Adipose tissue (tissue), 3 donors: ENCODE measurements around the gene NF1. TPM values are rescaled to one million over a fixed set of nuclear protein-coding genes. Genes with fewer than 3 reads are reported as not detected.
"Not testable (repeated sequence)": the region's sequence is repeated elsewhere in the genome, so short reads cannot be mapped to it uniquely, and the experiment has no call there.

Experiments
- H3K27ac ChIP-seq: one replicate; pipeline ENCODE4 v1.5.1; 2013; ENCODE audit warnings: low read depth, low read length
- WGBS, 3 donors: extraction: QIAGEN DNeasy Blood & Tissue Kit; methylation state at CpG; one replicate each; pipeline ENCODE4 v1.1.7; 2013; 5-methylcytosine and 5-hydroxymethylcytosine counted together
- polyA plus RNA-seq, 3 donors: library from polyadenylated mRNA; stranded (reverse); fragments of 200-250 nt; gene quantifications; one replicate each; pipeline ENCODE4 v1.2.3, GENCODE V29; 2013
- donor health status: healthy with polysubstance abuse.
- donor health status: Bipolar disorder and iron deficiency.
- donor health status: healthy.

The NF1 gene
- polyA plus RNA-seq, 3 donors: 5.6 to 9.1 (median 7.9) TPM

GRCh38 chr17:31272236-31272635 is 177.5 kb downstream of the NF1 start:
- no peak overlapping the region for H3K27ac ChIP-seq
- WGBS, 3 donors: 93 to 100% (median 100%) methylated on average over 1 of the region's 1 CpG

- no peak overlapping the region for H3K27ac ChIP-seq
These were observed 178.0 kb downstream of the NF1 start for GRCh38 chr17:31272803-31273202.

- no peak overlapping the region for H3K27ac ChIP-seq
- WGBS, 3 donors: 77 to 83% (median 79%) methylated on average over 1 of the region's 1 CpG
These were observed 178.7 kb downstream of the NF1 start for GRCh38 chr17:31273516-31273915.

DNA sequence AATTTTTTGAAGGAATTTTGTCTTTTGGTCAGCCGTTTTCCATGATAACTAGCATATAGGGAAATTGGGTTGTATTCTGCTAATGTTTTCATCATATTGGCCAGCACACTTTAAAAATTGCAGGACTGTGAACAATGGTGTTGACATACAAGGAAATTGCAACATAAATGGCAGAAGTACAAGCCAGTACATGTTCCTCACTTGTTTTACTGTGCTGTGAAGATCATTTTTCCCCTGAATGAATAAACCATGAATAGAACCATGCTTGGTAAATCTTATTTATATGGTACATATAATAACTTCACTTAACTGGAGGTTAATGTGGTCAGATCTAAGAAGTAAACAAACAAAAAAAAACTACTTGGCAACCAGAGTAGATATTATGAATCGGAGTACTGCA is 179.5 kb downstream of the NF1 start:
- WGBS, 3 donors: 41 to 81% (median 44%) methylated on average over 2 of the region's 2 CpGs
- no peak overlapping the region for H3K27ac ChIP-seq

GRCh38 chr17:31275116-31275515 is 180.3 kb downstream of the NF1 start:
- 65 to 97% (median 89%) methylated on average over 1 of the region's 1 CpG for WGBS, 3 donors
- no peak overlapping the region for H3K27ac ChIP-seq

- no peak overlapping the region for H3K27ac ChIP-seq
- WGBS, 3 donors: 87 to 100% (median 93%) methylated on average over 2 of the region's 2 CpGs
These were observed 184.6 kb downstream of the NF1 start for GRCh38 chr17:31279401-31279800.

DNA sequence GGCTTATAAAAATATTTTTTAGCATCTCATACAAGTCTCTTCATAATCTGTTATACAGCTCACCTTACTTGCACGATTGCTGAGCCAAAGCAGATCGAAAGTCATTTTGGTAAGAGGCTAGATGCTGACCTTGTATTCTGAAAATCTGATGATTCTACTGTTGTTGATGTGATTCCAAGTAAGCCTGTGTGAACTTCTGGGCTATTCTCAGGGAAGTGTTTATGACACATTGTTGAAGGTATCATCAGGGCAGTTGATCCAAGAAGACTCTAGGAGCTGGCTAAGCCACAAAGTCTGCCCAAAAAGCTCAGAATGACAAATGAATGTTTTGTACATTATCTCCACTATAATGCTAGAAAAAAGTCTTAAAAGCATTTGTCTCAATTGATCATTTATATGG is 186.3 kb downstream of the NF1 start:
- no peak overlapping the region for H3K27ac ChIP-seq
- WGBS, 3 donors: 98% methylated on average over 2 of the region's 2 CpGs

- H3K27ac ChIP-seq: no peak overlapping the region
These were observed 189.1 kb downstream of the NF1 start for GRCh38 chr17:31283841-31284240.

DNA sequence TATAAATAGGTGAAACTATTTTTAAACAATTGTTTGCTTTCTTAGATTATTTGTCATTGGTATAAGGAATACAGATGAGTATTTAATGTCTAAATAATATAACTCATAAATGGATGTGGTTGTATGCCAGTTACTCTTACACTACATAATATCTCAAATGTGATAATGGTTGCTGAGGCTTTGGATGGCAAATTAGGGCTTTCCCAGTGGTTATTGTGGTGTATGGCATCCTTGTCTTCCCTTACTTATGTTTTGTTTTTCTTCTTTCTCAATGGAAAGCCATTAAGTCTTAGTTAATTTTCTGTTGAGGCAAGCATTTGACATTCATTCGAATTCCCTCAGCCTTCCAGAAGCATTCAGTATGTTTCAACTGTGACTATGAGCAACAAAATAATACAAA is 191.8 kb downstream of the NF1 start:
- 93 to 97% (median 94%) methylated on average over 1 of the region's 1 CpG for WGBS, 3 donors
- no peak overlapping the region for H3K27ac ChIP-seq

DNA sequence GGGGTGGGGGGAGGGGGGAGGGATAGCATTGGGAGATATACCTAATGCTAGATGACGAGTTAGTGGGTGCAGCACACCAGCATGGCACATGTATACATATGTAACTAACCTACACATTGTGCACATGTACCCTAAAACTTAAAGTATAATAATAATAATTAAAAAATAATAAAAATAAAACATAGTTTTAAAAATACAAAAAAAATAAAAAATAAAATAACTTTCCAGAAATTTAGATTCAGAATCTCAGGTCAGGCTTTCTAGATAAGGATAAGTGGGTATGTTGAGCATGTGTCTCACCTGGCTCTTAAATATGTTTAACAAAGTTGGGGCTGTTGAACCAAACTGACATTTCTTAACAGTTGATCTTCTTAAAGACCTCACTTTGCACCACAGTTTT is 193.2 kb downstream of the NF1 start:
- not testable (repeated sequence) for H3K27ac ChIP-seq
- WGBS, 3 donors: 83 to 100% methylated on average over 1 of the region's 1 CpG; no CpG with 5 or more reads in 1 of the 3 donors

- 65 to 77% (median 71%) methylated on average over 3 of the region's 3 CpGs for WGBS, 3 donors
- H3K27ac ChIP-seq: no peak overlapping the region
These were observed 195.0 kb downstream of the NF1 start for GRCh38 chr17:31289790-31290189.

GRCh38 chr17:31291820-31292219 is 197.0 kb downstream of the NF1 start:
- no peak overlapping the region for H3K27ac ChIP-seq

DNA sequence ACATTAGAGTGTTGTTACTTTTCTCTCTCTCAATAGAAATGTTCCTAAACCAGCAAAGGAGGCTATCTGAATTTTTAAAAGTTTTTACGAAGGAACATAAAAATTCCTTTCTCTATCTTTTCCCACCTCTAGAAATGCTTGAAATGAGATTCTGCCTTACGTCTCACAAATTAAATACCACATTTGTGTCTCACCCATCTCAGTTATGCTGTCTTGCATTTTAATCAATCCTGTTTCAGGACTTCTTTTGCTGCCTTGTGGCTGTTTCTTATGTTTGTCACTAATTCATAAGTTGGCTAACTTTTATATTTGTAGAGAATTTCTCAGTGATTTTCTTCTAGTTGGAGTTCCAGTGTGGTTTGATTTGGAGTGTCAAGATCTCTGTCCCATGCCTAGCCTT is 198.8 kb downstream of the NF1 start:
- no peak overlapping the region for H3K27ac ChIP-seq
- WGBS, 3 donors: 93 to 97% (median 95%) methylated on average over 2 of the region's 2 CpGs

DNA sequence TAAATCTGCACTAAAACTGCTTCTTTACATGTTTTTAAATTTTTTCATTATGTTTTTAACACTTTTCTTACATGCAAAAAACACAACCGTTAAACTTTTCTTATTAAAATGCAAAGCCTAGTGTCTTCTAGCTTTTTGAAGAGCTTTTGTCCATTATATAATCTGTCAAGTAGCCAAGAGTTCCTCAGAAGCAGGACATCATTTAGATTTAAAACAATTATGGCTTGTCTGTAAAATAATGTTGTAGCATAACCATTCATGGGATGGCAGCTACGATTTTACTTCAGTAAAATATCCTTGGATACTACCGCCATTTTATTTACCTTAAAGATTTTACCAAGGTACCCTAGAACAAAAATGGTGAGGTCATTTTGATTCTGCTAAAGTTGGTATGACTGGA is 199.5 kb downstream of the NF1 start:
- H3K27ac ChIP-seq: no peak overlapping the region
- 96 to 97% (median 96%) methylated on average over 3 of the region's 3 CpGs for WGBS, 3 donors

GRCh38 chr17:31294820-31295488 is 200.2 kb downstream of the NF1 start:
- no peak overlapping the region for H3K27ac ChIP-seq
- 76 to 80% (median 78%) methylated on average over 3 of the region's 3 CpGs for WGBS, 3 donors

DNA sequence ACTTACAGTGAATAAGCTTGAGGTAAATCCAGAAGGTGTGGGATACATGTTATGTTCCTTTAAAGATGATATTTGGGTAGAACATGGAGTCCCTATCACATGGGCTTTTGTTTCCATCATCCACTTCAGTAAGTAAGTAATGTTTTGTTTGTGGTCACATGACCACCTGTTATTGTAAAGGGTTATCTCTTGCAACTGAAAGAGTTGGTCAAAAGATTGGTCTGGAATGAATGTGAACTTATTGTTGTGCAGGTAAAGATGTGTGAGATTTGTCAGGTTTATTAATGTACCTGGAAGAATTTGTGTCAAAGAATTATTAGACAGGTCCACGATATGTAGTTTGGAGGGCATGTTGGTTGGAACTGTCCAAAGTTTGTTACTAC is 200.7 kb downstream of the NF1 start:
- 83 to 92% (median 91%) methylated on average over 1 of the region's 1 CpG for WGBS, 3 donors
- no peak overlapping the region for H3K27ac ChIP-seq

- no peak overlapping the region for H3K27ac ChIP-seq
- 90 to 96% (median 91%) methylated on average over 2 of the region's 2 CpGs for WGBS, 3 donors
These were observed 201.4 kb downstream of the NF1 start for GRCh38 chr17:31296142-31296541.

- no peak within 1 kb of the TSS for H3K27ac ChIP-seq
- 87 to 93% (median 92%) methylated on average over 7 of the region's 7 CpGs for WGBS, 3 donors
These were observed 202.3 kb downstream of the NF1 start, which contains the start of gene OMG for GRCh38 chr17:31297090-31297489. Gene OMG, minus strand, starts transcription at chr17:31297239. Its CDS starts 908 bp downstream, at chr17:31296331.

- H3K27ac ChIP-seq: no peak overlapping the region
These were observed 204.8 kb downstream of the NF1 start for GRCh38 chr17:31299624-31300023.

GRCh38 chr17:31307640-31308039 is 212.9 kb downstream of the NF1 start:
- WGBS, 3 donors: 54 to 85% (median 69%) methylated on average over 1 of the region's 1 CpG
- H3K27ac ChIP-seq: no peak overlapping the region
